Measurements from ENCODE around the gene EGR4.

The EGR4 gene

DNA sequence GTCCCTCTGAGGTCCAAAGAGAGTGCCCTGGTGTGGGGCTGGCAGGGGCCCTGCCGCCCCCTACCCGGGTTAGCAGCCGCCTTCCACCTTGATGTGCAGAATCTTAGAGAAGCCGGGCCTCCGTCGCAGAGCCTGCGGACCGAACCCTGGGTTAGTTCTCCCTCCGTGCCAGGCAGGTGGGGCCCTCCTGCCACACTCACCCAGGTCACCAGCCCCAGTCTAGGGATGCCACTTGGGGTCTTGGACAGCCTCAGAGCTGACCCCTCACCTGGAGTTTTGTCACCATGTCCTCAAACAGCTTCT lies 34.5 kb downstream of the EGR4 start:
- no peak for DNase-seq (ENCODE audit: low read depth)
- no peak overlapping the region for H3K4me3 ChIP-seq (ENCODE audit: low read depth, low read length)
- TF ChIP-seq, protein P1, sequence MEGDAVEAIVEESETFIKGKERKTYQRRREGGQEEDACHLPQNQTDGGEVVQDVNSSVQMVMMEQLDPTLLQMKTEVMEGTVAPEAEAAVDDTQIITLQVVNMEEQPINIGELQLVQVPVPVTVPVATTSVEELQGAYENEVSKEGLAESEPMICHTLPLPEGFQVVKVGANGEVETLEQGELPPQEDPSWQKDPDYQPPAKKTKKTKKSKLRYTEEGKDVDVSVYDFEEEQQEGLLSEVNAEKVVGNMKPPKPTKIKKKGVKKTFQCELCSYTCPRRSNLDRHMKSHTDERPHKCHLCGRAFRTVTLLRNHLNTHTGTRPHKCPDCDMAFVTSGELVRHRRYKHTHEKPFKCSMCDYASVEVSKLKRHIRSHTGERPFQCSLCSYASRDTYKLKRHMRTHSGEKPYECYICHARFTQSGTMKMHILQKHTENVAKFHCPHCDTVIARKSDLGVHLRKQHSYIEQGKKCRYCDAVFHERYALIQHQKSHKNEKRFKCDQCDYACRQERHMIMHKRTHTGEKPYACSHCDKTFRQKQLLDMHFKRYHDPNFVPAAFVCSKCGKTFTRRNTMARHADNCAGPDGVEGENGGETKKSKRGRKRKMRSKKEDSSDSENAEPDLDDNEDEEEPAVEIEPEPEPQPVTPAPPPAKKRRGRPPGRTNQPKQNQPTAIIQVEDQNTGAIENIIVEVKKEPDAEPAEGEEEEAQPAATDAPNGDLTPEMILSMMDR (IDR thresholded peaks at IDR 0.05; ENCODE audit: low read depth, low read length, missing control alignments) = no peak

DNA sequence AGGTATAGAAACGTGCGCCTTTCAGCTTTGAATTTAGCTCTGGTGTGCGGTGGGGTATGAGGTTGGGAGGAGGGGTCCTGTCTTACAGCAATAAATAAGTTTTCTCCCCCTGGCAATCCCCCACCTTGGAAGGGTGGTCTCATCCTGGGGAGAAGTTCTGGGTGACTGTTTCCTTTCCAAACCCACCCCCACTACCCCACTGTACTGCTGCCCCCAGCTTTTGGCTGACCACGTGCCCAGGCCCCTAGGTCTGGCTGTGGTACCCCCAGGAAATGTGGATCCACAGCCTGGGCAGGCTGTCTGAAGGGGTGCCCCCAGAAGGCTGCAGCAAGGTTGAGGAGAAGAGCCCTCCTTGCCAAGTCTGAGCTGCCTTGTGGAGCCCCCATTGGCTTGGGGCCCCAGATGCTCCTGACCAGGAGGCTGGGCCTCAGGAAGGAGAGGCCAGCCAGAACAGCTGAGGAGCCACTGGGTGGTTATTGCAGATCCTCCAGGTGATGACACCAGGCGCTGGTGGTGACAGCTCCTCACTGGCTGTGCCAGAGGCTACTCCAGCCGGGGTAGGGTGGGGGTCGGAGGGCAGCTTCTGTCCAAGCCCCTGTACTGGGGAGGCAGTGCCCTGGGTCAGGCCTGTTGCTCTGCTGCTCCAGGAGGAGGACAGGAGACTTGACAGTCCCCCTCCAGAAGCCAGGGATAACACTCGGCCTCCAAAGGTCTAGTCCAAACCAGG lies 35.0 kb downstream of the EGR4 start:
- no peak for DNase-seq (ENCODE audit: low read depth)
- no peak overlapping the region for H3K4me3 ChIP-seq (ENCODE audit: low read depth, low read length)
- TF ChIP-seq, protein P1 (IDR thresholded peaks at IDR 0.05; ENCODE audit: low read depth, low read length, missing control alignments) = no peak

DNA sequence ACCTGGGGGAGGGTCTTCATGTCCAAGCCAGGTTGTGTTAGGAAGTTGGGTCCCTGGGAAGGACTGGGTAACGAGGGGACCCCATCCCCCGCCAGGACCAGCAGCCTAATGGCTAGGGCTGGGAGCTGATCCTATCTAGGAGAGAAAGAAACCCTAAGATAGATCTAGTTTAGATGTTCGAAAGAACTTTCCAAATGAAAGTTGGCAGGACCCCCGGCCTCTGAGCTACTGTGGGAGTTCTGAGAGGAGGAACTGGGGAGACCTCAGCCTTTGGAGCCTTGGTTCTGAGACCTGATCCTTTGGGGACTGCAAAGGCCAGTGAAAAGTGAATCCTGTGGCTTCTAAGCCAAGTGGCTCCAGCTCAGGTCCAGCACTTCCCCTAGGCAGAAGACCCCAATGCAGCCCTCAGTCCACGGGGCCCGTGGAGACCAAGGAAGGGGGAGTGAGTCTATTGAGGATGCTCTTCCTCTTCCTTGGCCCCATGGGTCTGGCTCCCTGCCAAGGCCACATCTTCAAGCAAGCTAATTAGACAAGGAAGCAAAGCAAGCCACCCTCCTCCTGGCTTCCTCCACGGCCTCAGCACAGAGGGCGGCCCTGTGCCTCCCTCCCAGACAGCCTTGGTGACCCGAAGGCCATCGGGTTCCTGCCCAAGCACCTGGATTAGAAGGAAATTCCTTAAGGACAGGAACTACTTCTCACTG lies 35.8 kb downstream of the EGR4 start:
- no peak overlapping the region for H3K4me3 ChIP-seq (ENCODE audit: low read depth, low read length)
- TF ChIP-seq, protein P1 (IDR thresholded peaks at IDR 0.05; ENCODE audit: low read depth, low read length, missing control alignments) = no peak
- no peak for DNase-seq (ENCODE audit: low read depth)

DNA sequence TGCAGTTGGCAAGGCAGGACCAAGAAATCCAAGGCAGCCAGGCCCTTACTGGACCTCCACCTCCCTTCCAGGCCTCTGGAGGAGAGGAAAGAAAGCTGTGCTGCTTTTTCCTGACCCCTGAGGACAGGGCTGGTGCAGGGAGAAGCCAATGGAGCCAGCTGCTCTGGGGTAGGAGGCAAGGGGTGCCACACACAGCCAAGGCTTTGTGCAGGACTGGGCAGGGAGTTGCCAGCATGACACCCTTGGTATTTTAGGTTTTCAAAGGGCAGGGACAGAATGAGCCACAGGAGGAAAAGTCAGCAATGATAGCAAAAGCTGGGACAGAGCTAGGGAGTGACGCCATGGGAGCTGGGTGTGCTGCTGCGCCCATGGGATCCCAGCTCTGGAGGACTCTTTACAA lies 36.3 kb downstream of the EGR4 start:
- TF ChIP-seq, protein P1 (IDR thresholded peaks at IDR 0.05; ENCODE audit: low read depth, low read length, missing control alignments) = no peak
- DNase-seq (ENCODE audit: low read depth) = no peak

DNA sequence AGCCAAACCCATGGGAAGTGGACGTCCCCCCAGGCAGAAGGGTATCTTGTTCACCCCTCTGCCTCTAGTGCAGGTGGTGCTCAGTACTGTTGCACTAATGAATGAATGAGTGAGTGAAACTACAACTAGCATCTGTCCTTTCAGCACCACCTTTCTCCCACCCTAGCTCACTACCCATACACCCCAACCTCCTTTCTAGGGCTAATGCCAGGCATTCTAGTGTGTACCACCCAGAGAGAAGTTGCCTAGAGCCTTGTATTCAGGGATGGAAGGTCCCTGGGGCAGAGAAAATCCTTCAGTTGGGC lies 36.8 kb downstream of the EGR4 start:
- TF ChIP-seq, protein P1 (IDR thresholded peaks at IDR 0.05; ENCODE audit: low read depth, low read length, missing control alignments) = no peak
- no peak for DNase-seq (ENCODE audit: low read depth)
- no peak overlapping the region for H3K4me3 ChIP-seq (ENCODE audit: low read depth, low read length)

More for the DNA sequence above, 36.3 kb downstream of the EGR4 start:
- no peak overlapping the region for H3K4me3 ChIP-seq (ENCODE audit: low read depth, low read length)

DNA sequence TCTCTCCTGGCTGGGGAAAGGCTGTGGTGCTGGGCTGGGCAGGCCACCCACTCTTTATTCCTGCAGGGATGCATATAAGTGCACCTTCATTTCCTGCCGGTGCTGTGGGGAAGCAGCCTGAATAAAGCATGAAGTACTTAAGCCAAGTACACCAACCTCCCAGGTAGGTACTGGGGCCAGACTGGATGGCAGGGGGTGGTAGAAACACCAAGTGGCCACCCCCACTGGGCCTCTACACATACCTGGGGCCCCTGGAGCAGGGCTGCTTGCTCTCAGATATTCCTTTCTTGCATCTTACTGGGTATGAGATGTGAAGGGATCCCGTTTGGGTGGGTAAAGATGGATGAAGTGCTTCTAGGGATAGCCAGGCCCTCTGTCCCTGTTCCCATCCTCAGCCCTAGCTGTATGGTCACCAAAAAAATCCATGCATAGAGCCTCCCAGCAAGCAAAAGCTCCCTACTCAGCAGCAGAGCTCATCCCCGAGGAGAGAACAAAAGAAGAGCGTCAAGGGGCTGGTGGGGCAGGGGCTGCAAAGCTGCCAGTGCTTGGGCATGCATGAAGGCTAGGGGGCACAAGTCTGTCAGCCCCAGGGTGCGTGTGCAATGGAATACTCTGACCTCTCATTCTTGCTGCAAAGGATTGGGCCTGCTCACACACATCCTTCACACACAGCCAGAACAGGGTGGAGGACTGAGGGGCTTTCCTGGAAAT lies 37.3 kb downstream of the EGR4 start:
- H3K4me3 ChIP-seq (ENCODE audit: low read depth, low read length) = no peak overlapping the region
- DNase-seq (ENCODE audit: low read depth) = no peak
- TF ChIP-seq, protein P1 (IDR thresholded peaks at IDR 0.05; ENCODE audit: low read depth, low read length, missing control alignments) = no peak
